ENCODE measurements around the gene TXNRD3.

Gene TXNRD3

DNA sequence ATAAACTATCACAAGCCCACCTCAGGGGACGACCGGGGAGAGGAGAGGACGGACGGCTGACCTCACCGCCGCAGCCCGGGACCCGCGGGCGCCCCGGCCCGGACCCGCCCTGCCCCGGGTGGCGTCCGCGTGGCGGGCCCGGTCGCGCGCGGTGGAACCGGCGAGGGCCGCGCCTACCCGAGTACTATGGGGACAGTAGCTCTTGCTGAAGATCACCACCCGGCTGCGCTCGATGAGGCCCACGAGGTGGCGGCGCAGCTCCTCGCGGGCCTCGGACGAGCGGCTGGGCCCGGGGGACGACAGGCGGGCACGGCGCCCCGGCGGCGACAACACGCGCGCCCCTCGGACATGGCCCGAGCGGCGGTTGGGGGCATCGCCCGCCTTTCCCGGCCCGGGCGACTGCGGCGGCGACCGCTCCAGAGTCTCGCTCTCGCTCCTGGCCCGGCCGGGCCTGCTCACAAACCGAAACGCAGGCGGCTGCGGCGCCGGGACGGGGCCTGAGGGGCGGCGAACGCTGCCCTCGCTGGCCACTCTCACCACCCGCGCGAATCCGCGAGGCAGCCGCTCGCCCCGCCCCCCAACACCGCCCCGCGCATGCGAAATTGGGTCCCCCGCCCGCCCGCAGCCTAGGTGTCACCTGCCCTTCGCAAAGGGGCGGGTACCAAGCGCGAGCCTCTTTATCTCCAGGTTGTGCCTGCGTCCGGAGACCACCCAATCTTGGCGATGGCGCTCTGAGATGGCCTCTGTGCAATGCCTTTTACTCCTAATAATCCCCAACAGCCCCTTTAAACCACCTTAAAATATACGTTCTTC is at the start of gene TXNRD3:
TSS of gene TXNRD3 (minus strand) at position 554 of the 813 bp plus-strand sequence.
- peak in 56 of 58 donors; percentile 19 to 83 (median 60) for DNase-seq

DNA sequence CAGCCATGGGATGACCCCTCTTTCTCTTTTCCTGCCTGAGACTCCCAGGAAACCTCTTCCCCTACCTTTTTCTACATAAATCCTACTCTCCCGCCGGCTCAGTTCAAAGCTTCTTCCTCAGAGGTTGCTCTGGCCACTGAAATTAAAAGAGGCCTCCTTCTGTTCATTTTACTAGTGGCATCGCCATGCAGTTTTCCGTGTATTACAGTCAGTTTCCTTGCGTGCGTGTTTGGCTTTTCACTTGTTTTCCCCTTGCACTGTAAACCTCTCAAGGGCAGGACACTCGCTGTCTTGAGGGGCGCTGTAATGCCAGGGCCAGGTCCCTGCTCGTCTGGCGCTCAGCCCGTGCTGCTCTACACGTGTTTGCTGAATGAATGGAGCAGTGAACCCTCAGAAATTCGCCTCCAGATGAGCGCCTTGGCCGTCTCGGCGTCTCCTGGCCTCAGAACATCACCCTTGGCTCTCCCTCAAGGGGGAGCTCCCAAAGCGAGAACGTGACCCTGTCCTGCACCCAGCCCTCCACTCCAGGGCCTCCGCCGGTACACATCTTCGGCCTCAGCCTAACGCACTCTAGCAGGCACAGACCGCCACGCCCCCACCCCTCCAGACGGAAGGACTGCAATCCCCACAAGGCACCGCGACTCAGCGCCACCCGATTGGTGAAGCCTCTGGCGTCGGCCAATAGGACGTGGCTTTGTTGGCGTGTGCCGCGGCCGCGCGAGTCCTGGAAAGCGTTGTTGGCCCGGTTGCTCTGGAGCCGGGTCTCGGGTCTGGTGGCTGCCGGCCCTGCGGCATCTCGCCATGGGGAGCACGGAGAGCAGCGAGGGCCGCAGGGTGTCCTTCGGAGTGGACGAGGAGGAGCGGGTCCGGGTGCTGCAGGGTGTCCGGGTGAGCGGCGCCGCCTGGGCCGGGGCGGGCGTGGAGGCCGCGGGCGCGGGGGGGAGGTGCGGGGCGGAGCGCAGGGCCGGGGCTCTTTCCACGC is 48.9 kb upstream of the TXNRD3 start, which contains the start of gene CHCHD6:
TSS of gene CHCHD6 (plus strand) at position 729 of the 982 bp plus-strand sequence. CDS start at position 802, 73 bp downstream.
- peak; percentile 69 to 96 (median 91) for DNase-seq

DNA sequence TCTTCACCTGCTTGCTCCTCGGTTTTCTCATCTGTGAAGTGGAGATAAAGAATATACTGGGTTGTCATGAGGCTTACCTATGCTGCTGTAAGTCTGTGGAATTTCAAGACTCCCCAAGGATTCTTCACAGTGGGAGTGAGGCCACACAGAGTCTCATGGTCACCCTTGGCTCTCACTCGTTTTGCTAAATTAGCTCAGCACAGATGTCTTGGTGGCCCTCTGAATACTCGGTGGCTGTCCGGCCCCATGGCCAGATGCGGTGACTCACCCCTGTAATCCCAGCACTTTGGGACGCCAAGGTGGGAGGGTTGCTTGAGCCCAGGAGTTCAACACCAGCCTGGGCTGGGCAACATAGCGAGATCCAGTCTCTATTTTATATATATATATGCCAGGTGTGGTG is 44.1 kb upstream of the TXNRD3 start:
- DNase-seq: no peak

DNA sequence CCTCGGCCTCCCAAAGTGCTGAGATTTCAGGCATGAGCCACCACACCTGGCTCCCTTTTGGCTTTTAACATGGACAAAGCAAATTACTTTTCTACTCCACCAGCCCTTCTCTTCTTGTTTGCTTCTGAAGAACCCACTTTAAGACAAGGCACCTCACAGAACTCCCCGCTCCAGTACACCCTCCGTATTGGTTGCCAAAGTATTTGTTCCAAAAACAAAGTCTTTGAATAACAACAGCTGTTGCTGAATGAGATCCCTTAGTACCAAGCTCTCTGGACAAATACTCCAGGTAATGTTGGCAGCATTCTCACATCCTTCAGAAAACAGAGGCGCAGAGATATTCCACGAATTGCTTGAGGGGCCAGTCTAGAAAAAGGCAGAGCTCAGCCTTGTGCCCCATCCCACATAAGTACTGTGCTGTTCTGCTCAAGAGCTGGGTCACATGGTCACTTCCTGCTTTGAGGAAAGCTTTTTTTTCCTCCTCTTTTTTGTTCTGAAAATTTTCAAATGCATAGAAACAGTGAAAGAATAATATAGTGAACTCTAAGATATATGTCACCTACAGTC is 41.9 kb upstream of the TXNRD3 start:
- no peak for DNase-seq

DNA sequence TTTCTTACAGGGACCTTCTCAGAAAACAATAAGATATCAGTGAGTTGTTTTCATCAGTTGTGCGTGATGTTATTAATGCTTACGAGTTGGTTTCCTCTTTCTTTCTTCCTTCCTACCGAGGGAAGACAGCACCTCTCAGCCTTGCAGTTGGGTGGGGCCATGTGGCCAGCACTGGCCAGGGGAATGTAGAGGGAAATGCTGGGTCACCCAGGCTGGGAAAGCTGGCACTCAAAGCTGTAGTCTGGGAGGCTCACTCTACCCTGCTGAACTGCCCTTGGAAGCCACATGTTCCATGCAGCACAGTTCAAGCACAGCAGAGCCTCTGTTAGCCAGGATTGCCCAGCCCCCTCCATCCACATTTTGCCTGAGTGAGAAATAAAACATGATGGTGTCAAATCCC is 39.0 kb upstream of the TXNRD3 start:
- DNase-seq: no peak

DNA sequence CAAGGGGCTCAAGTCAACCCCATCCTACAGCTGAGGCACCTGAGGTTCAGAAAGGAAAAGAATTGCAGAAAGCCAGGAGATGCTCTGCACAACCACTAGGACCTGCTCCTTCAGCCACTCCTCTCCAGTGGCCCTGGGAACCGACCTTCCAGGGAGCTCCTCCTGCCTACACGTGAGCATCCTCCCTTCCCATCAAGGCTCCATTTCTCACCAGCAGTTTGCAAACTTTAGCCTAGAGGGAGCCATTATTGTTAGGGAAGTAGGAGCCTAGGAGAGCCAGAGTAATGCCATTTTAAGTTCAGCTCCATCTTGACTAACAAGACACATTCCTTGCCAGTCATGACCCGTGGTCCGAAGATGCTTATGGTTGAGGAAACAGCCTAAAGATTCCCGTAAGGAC is 37.9 kb upstream of the TXNRD3 start:
- no peak for DNase-seq

DNA sequence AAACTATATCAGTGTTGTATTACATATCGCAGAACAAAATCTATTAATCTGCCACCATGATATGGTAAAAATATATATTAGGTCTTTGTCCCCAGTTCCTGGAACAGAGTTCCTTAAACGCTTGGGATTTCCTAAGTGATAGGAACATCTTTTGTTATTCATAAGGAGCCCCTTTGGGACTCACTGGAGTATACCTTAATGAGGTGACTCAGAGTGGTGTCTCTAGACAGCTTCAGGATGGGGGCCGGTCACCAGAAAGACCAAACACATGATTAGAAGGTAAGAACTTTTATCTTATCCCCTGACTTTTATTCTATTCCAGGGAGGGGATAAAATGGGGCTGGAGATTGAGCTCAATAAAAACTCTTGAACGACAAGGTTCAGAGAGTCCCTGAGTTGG is 36.8 kb upstream of the TXNRD3 start:
- no peak for DNase-seq

DNA sequence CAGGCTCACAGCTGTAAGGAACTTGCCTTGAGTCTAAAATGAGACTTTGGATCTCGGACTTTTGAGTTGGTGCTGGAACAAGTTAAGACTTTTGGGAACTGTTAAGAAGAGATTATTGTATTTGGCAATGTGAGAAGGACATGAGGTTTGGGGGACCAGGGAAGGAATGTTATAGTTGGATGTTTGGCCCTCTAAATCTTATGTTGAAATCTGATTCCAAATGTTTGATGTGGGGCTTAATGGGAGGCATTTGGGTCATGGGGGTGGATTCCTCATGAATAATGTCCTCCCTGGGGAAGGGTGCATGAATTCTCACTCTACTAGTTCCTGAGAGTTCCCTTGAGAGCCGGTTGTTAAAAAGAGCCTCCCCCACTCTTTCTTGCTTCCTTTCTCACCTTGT is 30.6 kb upstream of the TXNRD3 start:
- DNase-seq: no peak

DNA sequence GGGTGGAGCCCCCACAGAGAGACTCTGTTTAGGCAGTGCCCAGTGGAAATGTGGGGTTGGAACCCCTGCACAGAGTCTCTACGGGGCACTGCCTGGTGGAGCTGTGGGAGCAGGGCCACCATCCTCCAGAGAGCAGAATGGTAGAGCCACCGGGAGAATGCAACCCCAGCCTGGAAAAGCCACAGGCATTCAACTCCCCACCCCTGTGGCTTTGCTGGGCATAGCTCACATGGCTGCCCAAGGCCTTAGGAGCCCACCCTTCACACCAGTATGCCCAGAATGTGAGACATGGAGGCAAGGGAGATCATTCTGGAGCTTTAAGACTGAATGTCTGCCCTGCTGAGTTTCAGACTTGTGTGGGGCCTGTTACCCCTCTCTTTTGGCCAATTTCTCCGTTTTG is 30.1 kb upstream of the TXNRD3 start:
- no peak for DNase-seq

DNA sequence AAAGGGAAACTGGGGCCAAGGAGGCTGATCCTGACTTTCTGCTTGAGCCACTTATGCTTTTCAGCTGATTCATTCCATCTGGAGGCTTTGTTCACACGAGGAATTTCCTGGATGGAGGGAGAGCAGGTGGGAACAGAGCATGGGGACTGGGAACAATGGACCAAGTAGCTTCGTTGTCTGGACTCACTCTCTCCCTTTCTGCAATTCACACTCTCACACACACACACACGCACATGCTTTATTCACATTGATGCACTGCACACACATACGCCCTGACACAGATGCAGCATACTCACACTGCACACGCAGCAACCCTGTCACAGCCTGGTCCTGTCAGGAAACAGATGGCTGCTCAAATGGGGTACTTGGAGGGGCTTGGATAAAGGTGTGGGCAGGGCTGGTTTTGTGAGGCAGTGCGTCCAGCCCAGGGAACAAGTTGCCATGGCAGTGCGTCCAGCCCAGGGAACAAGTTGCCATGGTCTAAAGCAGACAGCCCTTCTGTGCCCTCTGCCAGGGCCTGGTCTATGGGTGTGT is 29.4 kb upstream of the TXNRD3 start:
- no peak for DNase-seq

DNA sequence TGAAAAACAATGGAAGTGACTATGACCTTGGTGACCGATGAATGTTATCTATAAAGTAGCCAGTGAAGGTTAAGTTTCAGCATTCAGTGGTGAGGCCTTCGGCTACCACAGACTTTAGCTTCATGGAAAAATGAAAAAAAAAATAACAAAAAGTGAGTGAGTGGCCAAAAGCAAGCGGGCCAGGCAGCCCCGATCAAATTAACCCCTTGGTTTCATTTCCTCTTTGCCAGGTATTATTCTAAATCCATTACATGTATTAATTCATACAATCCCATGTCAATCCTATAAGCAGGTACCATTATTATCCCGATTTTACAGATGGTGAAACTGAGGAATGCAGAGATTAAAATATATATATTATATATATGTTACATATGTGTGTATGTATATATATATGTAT is 28.1 kb upstream of the TXNRD3 start:
- no peak for DNase-seq

DNA sequence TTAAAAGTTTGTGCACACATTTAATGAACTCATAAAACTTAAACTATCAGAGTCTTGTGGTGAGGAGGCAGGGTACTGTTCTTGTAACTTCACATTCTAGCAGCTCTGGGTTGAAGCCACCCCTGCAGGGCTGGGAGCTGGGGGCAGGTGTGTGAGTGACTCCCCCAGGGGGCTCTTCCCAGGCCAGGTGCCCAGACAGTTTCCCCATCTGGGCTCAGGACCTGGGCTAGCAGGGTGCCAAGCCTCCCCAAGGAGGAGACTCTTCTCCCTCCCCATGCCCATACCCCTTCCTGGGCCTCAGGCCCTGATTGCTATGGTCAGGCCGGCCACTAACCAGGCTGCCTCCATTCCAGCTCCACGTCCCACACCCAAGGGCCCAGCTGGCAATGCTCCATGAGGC is 27.1 kb upstream of the TXNRD3 start:
- no peak for DNase-seq

DNA sequence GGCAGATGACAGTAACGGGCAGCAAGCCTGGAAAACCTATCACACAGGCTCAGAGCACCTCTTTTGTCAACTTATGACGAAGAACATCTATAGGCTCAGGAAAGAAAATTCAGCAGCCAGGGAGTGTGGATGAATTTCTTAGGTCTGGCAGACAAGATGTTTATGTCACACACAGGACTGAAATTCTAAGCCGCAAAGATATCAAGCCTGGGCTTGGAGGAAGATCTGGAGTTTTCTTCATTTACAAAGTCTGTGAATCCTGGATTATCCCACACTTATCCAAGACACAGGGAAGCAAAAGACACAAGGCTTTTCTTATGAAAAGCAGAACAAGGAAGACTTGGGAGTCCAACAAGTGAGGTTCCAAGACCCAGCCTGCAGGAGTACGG is 25.7 kb upstream of the TXNRD3 start:
- DNase-seq: peak in 1 of 58 donors; percentile 34

DNA sequence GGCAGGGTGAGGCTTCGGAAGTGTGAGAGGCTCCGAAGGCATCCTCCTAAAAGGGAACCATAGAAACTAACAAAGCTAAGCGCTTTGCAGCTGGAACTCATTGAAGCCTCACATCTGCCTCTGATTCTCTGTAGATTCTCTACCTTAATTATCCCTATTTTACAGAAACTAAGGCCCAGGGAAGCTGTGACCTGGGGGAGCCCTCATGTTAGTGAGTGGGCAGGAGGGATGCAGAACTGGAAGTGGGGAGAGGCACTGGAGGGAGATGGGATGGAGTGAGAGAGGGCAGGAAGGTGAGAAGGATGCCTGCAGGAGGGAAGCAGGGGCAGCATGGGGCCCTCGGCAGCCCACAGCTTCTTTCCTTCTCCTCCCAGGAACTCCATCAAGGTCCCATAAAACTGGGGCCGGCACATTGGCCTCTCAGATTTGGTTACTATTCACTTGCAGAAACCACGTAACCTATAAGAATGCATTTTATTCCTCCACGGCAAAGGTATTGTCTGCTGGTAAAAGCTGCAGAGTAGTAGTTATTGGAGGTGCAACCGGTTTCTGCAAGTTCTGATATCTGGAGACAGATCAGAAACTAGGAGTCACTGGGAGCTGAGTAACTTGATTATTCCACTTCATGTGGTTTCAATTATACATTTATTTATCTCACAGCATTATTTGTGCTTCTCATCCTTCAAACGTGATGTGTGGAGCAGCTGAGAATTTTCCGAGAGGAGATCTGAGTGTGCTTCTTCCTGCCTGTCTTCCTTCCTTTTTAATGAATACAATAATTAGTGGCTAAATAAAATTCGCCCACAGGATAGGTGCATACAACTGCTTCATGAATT is 25.1 kb upstream of the TXNRD3 start:
- no peak for DNase-seq

DNA sequence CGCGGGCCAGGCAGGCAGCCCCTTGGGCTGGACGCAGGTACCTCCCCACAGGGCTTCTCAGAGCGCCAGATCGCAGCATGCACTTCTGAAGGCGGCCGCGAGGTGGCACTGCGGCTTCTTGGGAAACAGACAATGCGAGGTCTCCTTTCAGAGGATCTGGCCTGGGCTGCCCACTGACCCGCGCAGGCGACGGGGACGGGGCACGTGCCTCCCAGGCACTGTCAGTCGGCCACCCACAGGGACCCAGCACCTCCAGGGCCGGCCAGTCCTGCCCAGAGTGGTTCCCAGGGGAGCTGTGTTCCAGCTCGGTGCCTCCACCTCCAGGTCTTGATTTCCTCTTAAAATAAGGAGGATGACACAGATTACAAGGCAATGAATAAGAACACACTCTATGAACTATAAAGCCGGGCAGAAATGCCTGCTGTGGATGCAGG is 24.4 kb upstream of the TXNRD3 start:
- peak in 56 of 58 donors; percentile 31 to 88 (median 65) for DNase-seq

DNA sequence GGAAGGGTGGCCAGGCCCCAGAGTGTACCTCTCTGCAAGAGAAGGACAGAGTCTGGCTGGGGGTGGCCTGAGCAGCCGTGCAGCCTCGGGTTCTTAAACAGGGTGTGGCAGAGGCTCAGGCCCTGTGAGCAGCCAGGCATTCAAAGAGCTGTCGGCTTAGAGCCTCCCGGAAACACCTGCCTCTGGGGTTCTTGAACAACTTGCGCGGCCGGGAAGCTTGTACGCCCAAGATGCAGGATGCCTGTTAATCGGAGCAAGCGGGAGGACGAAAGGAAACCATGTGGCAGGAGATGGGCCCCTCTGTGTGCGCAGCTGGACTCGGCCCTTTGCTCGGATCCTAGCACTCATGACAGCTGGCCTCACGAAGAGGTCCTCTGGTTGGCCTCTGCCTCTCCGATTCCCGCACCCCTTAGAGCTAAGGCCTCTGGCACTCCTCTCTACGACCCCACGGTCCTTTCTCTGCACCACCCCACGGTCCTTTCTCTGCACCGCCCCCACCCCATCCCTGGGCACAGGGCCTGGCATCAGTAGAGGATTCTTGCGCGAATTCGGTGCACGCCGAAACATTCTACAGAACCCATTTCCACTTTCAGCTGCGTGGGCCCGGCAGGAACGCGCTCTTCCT is 23.9 kb upstream of the TXNRD3 start:
- no peak for DNase-seq

DNA sequence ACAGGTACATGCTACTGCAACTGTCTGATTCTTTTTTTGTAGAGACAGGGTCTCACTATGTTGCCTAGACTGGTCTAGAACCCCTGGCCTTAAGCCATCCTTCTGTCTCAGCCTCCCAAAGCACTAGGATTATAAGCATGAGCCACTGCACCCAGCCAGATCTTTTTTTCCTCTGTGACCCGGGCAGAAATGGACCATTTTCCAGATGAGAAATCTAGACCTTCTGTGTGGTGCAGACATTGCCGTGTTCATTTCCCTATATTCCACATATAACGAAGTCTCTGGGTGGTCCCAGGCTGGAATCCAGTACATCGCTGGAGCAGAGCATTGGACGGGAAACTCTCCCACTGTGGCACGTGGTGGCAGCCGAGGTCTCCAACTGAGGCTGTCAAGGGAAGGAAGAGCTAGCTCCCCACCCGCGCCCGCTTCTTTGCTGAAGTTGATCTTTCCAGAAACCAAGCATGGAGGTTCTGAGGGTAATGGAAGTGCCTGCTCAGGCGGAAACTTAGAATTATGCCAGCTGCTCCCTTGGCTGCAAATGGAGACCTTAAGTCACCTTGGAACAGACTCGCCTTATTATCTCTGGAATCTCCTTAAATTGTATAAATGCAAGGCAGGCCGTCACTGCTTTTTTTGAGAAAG is 23.1 kb upstream of the TXNRD3 start:
- DNase-seq: no peak

DNA sequence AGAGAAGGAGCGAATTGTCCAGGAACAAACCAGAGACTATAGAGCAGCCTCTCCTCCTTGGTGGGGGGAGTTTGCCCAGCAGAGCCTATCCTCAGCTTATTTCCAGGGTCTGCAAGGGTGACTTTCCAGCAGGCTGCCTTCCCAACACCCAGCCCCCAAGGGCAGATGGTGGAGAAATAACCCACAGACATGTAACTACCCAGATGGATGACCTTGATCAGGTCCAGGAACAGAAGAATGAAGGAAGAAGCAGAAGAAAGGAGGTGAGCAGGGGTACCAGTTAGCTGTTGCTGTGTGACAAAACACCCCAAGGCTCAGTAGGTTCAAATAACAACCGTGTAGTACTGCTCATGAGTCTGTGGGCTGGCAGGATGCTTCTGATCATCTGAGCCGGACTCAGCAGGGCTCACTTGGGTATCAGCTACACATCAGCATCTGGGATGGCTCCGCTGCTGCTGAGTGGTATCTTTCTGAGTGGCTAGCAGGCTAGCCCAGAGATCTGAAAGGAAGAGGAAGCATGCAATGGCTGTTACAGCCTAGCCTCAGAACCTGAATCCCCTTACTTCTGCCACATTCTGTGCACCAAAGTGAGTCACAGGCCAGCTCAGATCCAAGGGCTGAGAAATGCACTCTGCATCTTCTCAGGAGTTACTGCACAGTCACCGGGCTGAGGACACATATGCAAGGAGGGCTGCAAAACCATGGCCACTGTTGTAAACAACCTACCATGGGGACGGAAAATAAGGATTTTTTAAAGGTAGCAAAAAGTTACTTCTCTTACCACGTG is 22.2 kb upstream of the TXNRD3 start:
- DNase-seq: no peak

DNA sequence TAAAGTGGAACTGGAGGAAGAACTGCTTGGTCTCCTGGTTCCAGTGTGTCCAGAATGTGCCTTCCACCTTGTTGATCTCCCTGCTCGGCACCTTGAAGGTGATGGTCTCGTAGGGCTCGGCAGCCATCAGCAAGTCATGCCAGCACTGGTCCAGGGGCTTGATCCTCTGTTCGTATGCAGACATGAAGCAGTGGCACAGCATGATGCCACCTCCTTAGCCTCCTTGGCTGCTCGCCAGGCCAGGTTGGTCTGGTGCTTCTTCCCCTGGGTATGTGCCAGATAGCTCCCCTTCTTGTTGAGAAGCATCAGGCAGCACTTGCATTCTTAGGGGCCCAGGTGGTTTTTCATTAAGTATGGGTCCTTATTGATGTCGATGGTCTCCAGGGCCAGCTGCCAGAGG is 17.8 kb upstream of the TXNRD3 start:
- no peak for DNase-seq
